Cardiac muscle cell (in vitro differentiated cells and primary cell): ENCODE data around the gene BHLHE40. TPM values are rescaled to one million over a fixed set of nuclear protein-coding genes. Genes with fewer than 3 reads are reported as not detected.
"Not testable (repeated sequence)": the region's sequence is repeated elsewhere in the genome, so short reads cannot be mapped to it uniquely, and the experiment has no call there.

Experiments
- DNase-seq, 2 donors: peaks; one replicate each; pipeline versions ENCODE4 v3.0.0 to v3.0.0-alpha.2; 2010 to 2017; ENCODE audit warnings: low read depth in 1 of 2, low spot score in 1 of 2
- H3K27ac ChIP-seq: fragments of 200-600 bp; sonication (generic); 2 replicates; pipeline ENCODE4 v1.5.1; 2016
- H3K27me3 ChIP-seq: fragments of 200-600 bp; sonication (generic); 2 replicates; pipeline ENCODE4 v1.6.0; 2016; ENCODE audit warnings: control low read depth
- H3K36me3 ChIP-seq: fragments of 200-600 bp; sonication (generic); 2 replicates; pipeline ENCODE4 v1.5.1; 2016; ENCODE audit warnings: control low read depth
- H3K4me1 ChIP-seq: fragments of 200-600 bp; sonication (generic); 2 replicates; pipeline ENCODE4 v1.8.1; 2017; ENCODE audit warnings: low read depth, mild to moderate bottlenecking, mixed run types
- H3K4me3 ChIP-seq: fragments of 200-600 bp; sonication (generic); 2 replicates; pipeline ENCODE4 v1.5.1; 2016; ENCODE audit warnings: mild to moderate bottlenecking
- H3K9me3 ChIP-seq: fragments of 200-600 bp; sonication (generic); 2 replicates; pipeline ENCODE4 v1.5.1; 2017; ENCODE audit warnings: low read depth, mild to moderate bottlenecking, control low read depth
- CTCF ChIP-seq: IDR thresholded peaks from 2 replicates; pipeline ENCODE4 v1.5.1; 2012; ENCODE audit warnings: low read depth, mild to moderate bottlenecking, low read length
- polyA plus RNA-seq: library from polyadenylated mRNA; unstranded; fragments of >200 nt; fragmentation: Nextera tagmentation; extraction: Ambion mirVana; gene quantifications from 2 replicates; pipeline ENCODE4 v1.2.1, GENCODE V29; 2016
- total RNA-seq: library from RNA; depleted of rRNA; stranded (reverse); fragments of >200 nt; gene quantifications from 2 replicates; pipeline ENCODE4 v1.2.3, GENCODE V29; 2016

Gene BHLHE40
- total and polyA plus RNA-seq, 2 experiments from 2014 or later = 11.7 to 15.3 TPM

DNA sequence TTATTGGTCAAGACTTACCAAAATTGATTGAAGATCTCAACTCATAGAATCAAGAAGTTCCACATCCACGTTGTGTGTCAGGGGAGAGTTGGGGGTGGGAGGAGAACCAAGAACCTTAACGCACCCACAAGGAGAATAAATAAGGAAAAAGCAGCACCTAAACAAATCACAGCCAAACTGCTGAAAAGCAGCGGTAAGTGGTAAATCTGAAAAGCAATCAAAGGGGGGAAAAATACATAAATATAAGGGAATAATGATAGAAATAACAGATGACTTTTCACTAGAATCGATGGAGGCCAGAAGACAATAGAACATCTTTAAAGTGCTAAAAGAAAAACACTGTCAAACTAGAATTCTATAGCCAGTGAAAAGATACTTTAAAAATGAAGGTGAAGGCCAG is 20.1 kb upstream of the BHLHE40 start:
- Histone ChIP-seq H3K27me3 (no peaks in the 10 kb centered on the region), H3K4me1 (no peaks in the 10 kb centered on the region), H3K36me3 (no peaks in the 10 kb centered on the region), H3K4me3 (no peak overlapping the region), H3K27ac (no peak overlapping the region), H3K9me3 (no peaks in the 10 kb centered on the region)
- DNase-seq = no peak
- TF ChIP-seq CTCF = no peak

DNA sequence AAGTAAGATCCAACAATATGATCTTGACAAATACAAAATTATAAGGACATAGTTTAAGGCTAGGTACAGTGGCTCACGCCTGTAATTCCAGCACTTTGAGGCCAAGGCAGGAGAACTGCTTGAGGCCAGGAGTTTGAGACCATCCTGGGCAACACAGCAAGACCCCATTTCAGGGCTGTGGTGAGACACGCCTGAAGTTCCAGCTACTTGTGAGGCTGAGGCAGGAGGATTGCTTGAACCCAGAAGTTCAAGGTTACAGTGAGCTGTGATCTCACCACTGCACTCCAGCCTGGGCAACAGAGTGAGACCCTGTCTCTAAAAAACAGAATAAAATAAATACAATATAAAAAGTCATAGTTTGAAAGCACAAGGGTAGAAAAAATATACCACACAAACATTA is 17.4 kb upstream of the BHLHE40 start:
- not testable (repeated sequence) for H3K4me1 ChIP-seq, H3K27me3 ChIP-seq, H3K9me3 ChIP-seq, H3K36me3 ChIP-seq, H3K27ac ChIP-seq, H3K4me3 ChIP-seq, DNase-seq

DNA sequence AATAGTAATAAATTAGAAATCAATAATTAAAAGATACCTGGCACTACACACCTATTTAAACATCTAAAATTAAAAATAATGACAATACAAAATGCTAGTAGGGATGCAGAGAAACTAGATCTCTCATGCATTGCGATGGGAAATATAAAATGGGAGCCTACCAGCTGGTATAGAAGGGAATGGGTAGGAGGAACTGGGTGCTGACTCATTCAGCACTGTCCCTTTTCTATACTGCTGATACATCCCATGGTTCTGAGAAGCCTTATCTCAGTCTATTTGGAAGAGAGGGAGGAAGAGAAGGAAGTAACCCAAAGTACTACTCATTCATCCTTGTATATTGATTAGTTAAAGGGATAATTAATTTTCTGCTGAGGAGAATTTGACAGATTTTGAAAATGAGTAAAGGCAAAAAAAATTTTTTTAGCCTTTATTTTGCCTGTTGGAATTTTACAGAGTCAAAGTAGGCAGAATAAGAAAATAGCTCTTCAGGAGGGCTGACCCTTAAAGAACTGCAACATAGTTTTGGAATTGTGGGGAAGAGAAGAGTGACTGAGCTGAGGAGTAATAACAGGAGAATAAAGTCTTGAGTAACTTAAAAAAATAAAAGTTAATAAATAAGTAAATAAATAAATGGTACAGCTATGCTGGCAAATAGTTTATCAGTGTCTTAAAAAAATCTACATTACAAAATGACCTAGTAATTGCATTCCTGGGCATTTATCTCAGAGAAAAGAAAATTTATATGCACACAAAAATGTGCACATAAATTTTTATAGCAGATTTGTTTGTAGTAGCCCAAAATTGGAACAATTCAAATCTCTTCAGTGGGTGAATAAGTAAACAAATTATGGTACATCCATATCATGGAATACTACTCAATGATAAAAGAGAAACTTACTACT is 15.3 kb upstream of the BHLHE40 start:
- no peaks in the 10 kb centered on the region for H3K9me3 ChIP-seq
- no peaks in the 10 kb centered on the region for H3K27me3 ChIP-seq
- no peaks in the 10 kb centered on the region for H3K4me1 ChIP-seq
- H3K4me3 ChIP-seq = no peak overlapping the region
- DNase-seq = no peak
- TF ChIP-seq CTCF = no peak
- no peaks in the 10 kb centered on the region for H3K36me3 ChIP-seq
- no peak overlapping the region for H3K27ac ChIP-seq

GRCh38 chr3:4966006-4966405 is 13.2 kb upstream of the BHLHE40 start:
- not testable (repeated sequence) for H3K27ac ChIP-seq, H3K9me3 ChIP-seq, H3K4me3 ChIP-seq, DNase-seq, H3K4me1 ChIP-seq, H3K36me3 ChIP-seq, H3K27me3 ChIP-seq

GRCh38 chr3:4967683-4968082 is 11.6 kb upstream of the BHLHE40 start:
- H3K4me1 ChIP-seq, H3K27me3 ChIP-seq, H3K4me3 ChIP-seq, H3K36me3 ChIP-seq, DNase-seq, H3K9me3 ChIP-seq, H3K27ac ChIP-seq: not testable (repeated sequence)

GRCh38 chr3:4971437-4971836 is 7.8 kb upstream of the BHLHE40 start:
- H3K27ac ChIP-seq, H3K27me3 ChIP-seq, H3K4me1 ChIP-seq, DNase-seq, H3K9me3 ChIP-seq, H3K4me3 ChIP-seq, H3K36me3 ChIP-seq: not testable (repeated sequence)

GRCh38 chr3:4971838-4972237 is 7.4 kb upstream of the BHLHE40 start:
- Histone ChIP-seq H3K36me3 (no peaks in the 10 kb centered on the region), H3K27ac (no peak overlapping the region), H3K4me3 (no peak overlapping the region), H3K9me3 (no peaks in the 10 kb centered on the region), H3K4me1 (peaks cover 4% of the 10 kb centered on the region), H3K27me3 (no peaks in the 10 kb centered on the region)
- no peak for TF ChIP-seq CTCF
- no peak for DNase-seq
